GM18519 (cell line): Measurements from ENCODE around the gene TMCC2.

ENCODE experiments used
- ATAC-seq: cut with Tn5 transposase; IDR thresholded peaks from one replicate; pipeline ENCODE4 v1.9.1; 2021; ENCODE audit warnings: mild to moderate bottlenecking, moderate library complexity; ENCODE audit not compliant: unreplicated experiment, low FRiP score

TMCC2 gene

GRCh38 chr1:205237526-205238484 is 10.1 kb downstream of the TMCC2 start:
- no peak for ATAC-seq

- no peak for ATAC-seq
Measured at GRCh38 chr1:205239078-205239477, 11.3 kb downstream of the TMCC2 start.

DNA sequence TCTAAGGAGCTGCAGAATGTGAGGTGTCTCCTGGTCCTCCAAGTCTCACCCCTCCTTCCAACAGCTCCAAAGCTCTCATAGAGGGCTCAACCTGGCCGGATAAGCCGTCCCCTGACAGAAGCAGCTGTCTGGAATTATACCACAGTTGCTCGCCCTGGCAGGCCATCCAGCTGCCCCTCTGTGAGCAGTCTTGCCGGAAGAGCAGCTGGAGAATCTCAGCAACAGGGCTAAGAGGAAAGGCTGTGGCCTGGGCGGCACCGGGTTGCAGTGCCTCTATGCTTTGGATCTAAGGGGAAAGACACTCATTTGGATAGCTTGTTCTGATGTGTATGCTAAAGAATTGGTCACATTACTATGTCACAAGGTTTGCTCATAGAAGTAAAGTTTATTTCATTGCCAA is 12.4 kb downstream of the TMCC2 start:
- ATAC-seq = no peak

DNA sequence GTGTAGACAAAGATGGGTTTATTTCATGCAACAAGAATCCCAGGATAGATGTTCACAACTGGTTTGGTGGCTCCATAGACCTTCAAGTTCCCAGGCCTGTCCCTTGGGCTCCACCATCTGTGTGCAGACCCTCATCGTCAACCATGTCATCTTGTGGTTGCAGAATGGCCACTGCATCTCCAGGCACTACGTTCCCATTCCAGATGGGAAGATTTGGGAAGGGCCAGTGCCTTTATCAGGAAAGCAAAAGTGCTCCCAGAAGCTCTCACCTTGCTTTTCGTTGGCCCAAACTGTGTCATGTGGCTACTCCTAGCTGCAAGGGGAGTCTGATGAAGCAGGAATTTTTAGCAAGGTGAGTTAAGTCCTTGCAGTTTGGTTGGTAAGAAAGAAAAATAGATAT is 12.8 kb downstream of the TMCC2 start:
- no peak for ATAC-seq

- no peak for ATAC-seq
Measured at GRCh38 chr1:205241366-205242030, 13.8 kb downstream of the TMCC2 start.

DNA sequence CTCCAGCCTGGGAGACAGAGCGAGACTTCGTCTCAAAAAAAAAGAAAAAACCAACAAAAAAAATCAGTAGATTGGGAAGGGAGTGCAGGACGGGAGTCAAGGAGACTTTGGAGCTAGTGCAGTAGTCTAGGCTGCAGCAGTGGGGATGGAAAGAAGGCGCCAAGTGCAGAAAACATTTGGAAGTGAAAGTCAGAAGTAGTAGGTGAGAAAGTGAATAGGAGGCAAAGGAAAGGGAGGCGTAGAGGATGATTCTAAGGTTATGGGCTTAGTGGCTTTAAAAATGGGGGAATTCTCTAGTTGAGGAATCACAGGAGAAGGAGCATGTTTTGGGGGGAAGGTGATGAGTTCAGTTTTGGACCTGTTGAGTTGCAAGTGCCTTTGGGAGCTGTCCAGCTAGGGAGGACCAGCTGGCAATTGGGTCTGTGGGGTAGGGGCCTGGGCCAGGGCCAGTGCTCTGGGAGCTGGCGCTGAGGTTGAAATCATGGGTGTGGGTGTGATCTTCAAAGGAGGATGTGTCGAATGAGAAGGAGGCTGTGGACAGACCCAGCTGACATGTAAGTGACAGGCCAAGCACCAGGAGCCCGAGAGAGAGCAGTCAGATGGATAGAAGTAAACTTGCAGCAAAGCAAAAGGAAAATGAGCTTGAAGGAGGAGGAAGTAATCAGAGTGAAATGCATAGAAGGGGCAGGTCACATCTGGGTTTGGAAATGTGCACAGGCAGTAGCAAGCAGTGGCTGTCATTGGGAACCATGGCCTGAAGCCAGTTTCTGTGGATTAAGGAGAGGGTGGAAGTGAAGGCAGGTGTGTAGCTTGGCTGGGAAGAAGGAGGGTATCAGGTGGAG is 15.8 kb downstream of the TMCC2 start:
- no peak for ATAC-seq

DNA sequence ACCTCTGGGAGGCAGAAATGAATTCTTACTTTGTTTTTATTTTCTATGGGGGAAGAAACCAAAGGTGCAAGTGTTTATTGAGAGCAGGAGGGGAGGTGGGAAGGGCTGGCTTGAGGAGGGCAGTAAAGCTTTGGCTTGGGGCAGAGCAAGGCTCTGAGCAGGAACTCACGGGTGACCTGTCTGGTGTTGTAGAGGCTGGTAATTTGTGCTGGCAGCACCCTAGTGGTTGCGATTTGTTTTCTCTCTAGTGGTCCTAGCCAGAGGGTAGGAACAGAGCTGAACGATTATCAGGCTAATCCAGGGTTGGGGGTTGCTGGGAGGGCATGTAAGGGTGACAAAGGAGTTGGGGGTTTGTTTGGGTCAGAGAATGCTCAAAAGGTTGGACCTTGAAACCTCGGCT is 16.6 kb downstream of the TMCC2 start:
- no peak for ATAC-seq

GRCh38 chr1:205245096-205245495 is 17.4 kb downstream of the TMCC2 start:
- ATAC-seq = no peak

DNA sequence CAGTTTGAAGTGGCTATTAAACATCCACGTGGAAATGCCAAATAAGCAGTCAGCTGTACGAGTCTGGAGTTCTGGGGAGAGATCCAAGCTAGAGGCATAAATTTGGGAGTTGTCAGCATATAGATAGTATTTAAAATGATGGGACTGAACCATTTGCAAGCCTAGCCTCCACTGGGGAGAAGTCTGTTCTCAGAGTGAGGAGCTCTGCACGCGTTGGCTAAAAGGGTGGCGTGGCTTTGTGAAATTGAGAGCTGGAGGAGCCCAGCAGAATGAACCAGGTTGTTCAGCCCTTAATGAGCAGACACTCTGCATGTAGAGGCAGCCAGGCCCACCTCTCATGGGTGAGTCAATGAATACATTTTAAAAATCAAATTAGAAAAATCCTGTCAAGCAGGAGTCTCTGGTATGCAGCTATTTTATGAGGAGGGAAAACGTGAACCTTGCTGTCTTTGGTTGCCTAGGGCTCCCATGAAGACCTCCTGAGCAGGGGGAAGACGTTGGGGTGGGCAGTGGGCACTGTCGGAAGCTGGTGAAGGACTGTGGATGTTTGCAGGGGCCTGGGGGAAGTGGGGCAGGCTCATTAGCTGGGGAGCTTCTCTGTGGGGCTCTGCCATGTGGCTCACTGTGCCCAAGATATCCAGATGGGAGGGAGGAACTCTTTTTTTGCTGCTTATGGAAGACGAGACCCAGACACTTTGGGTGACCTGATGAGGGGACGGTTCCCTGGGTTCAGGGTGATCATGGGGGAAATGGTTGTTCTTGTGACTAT is 18.8 kb downstream of the TMCC2 start:
- no peak for ATAC-seq

GRCh38 chr1:205247130-205247921 is 19.6 kb downstream of the TMCC2 start:
- ATAC-seq = no peak

GRCh38 chr1:205248793-205249601 is 21.3 kb downstream of the TMCC2 start:
- no peak for ATAC-seq

DNA sequence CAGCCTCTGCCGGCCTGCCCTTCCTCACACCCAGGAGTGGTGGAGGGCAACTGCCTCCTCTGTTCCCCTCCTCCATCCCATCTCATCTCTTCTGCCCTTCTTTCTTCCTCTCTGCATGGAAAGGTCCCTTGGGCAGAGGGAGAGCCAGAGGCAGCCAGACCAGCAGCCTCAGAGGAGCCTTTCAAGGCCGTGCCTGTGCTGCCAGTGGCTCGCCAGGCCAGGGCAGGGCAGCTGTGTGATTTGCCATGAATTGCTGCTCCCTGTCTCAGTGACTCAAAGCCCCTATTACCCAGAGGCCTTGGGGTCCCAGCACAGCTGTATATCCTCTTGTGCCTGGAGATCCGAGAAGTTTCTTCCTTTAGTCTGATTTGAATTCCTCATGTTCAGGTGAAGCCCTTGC is 21.9 kb downstream of the TMCC2 start:
- ATAC-seq = no peak

DNA sequence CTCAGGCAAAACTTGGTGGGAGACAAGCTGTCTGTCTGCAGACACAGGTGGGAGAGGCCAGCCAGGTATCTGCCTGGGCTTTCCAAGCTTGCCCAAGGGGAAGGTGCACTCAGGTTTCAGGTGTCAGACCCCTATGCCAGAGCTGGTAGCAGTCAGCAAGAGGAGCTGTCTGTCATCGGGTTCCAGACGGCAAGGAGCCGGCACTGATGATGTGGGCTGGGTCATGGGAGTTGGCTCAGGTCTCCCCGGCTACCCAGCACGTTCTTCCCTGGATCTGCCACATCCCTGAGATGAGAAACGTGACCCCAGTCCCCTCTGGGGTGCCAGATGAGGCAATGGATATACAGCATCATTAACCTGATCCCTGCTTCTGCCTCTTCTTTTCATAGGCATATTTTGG is 23.0 kb downstream of the TMCC2 start:
- ATAC-seq = no peak

DNA sequence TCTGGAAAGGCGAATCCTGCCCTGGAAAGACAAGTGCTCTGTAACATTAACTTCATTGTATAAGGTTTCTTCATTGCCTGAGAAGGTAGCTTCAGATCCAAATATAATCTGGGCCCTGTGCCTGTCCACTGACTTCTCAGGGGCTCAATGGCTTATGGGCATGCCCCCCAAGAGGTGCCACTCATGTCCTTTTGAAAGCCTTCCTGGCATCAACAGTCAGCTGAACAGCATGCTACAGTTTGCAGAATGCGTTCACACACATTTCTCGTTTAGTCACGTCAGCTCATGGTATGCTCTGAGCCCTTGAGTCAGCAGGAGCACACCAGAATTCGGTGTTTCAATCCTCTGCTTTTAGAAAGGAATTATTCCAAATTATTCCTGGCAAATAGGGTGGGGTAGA is 23.8 kb downstream of the TMCC2 start:
- no peak for ATAC-seq

DNA sequence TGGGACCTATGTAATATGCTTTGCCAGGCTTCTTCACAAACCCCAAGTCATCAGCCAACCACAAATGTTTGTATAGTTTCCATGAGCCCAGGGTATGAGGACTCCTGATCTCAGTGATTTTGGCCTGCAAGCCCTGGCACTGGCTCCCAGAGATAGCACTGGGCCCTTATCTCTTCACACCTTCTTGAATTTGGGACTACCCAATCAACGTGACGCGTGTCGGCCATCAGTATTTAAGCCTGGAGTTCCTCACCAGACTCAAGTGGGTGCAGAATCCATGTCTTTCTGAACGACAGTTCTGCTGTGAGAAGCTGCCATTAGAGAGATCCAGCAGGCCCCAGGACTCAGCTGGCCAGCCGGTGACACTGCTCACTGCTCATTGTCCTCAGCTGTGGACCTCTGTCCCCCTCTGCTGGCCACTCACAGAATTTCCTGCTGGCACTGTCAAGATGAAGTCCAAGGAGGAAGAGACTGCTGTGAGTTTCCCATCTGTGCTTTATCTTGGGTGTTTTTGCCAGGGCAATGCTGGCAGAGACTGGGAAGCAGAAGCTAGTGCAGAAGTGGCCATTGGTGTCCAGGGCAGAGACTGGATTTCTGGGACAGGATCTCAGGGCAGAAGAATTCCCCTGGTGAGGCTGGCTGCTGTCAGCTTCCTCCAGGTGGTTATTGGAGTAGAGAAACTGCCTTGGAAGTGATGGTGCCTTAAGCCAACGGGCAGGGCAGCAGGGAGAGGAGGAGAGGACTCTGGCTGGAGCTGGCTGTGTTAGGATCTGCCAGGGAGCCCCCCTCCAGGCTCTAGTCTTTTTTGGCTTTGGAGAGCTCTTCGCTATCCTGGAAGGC is 28.4 kb downstream of the TMCC2 start:
- ATAC-seq = no peak

DNA sequence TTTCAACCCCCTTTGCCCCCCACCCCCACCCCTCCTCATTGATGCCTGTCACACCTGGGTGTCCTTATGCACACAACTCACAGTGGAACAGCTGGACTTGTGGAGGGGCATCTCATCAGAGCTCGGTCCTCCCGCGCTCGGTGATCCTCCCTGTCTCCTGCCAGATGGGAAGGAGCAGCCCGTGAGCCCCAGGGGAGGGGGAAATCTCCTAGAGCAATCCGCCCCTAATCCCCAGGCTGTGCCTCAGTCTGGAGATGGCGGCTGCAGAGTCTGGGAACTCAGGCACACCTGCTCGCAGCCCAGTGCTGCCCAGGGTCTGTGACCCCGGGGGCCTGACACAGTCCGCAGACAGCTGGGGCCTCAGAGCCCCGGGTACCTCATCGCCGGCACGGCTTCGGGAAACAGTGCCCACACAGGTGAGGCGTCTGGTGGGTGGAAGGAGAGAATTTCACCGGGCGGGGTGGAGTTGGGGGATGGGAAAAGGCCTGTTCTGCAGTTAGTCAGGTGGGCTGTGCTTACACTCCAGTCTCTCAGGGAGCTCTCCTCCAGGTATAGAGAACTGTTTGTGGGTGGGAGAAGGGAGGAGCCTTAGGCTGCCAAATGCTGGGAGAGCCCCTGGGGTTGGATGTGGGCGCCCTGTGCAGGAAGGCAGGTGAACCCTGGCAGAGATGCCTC is 29.3 kb downstream of the TMCC2 start:
- ATAC-seq = no peak

DNA sequence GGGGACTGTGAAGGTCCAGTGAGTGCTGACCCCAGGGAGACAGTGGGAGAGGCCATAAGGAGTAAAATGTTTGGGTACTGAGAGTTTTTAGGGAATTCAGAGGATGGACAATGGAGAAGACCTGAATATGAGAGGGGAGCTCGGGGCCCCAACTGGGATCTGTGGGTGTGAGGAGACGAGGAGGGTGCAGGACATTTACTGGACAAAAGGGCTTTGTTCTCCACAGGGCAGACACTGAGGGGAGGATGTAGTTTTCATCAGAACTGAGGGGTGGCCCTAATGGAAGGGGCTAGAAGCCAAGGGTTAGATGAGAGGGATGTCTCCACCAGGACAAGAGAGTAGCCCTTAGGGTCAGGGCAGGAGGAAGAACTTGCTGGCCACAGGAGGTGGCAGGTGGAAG is 30.0 kb downstream of the TMCC2 start:
- no peak for ATAC-seq
